H9 (cell line): ENCODE results near the gene TTLL12. TPM values are rescaled to one million over a fixed set of nuclear protein-coding genes. Genes with fewer than 3 reads are reported as not detected.
A peak's percentile ranks its signal among the peaks of the same experiment; 100 is the strongest.

ENCODE experiments used
- DNase-seq: peaks from one replicate; pipeline ENCODE4 v3.0.0-alpha.2; 2017
- H2AFZ ChIP-seq: one replicate; pipeline ENCODE4 v1.6.1; 2013; ENCODE audit warnings: mild to moderate bottlenecking, low read length, control low read depth, moderate library complexity
- H2AK5ac ChIP-seq: 2 replicates; pipeline ENCODE4 v1.6.1; 2013; ENCODE audit warnings: low read length, control low read depth, mixed read lengths; ENCODE audit not compliant: insufficient read length
- H2BK120ac ChIP-seq: one replicate; pipeline ENCODE4 v1.6.1; 2013; ENCODE audit warnings: low read depth, mild to moderate bottlenecking, low read length, control low read depth, inconsistent platforms; ENCODE audit not compliant: poor library complexity, severe bottlenecking
- H2BK12ac ChIP-seq: 2 replicates; pipeline ENCODE4 v1.6.1; 2013; ENCODE audit warnings: low read length, control low read depth, mixed read lengths, low read depth; ENCODE audit not compliant: insufficient read length
- H2BK15ac ChIP-seq: 2 replicates; pipeline ENCODE4 v1.6.1; 2013; ENCODE audit warnings: low read depth, low read length, control low read depth
- H2BK20ac ChIP-seq: one replicate; pipeline ENCODE4 v1.6.1; 2013; ENCODE audit warnings: low read depth, mild to moderate bottlenecking, low read length, control low read depth, inconsistent platforms; ENCODE audit not compliant: poor library complexity, severe bottlenecking
- H2BK5ac ChIP-seq: 2 replicates; pipeline ENCODE4 v1.6.1; 2013; ENCODE audit warnings: low read length, control low read depth, mixed read lengths; ENCODE audit not compliant: insufficient read length
- H3K14ac ChIP-seq: 2 replicates; pipeline ENCODE4 v1.6.1; 2013; ENCODE audit warnings: low read length, control low read depth; ENCODE audit not compliant: insufficient read depth
- H3K18ac ChIP-seq: 2 replicates; pipeline ENCODE4 v1.6.1; 2013; ENCODE audit warnings: low read depth, mild to moderate bottlenecking, mixed read lengths, low read length, control low read depth; ENCODE audit not compliant: insufficient read length
- H3K23ac ChIP-seq: 2 replicates; pipeline ENCODE4 v1.6.1; 2013; ENCODE audit warnings: low read length, control low read depth, mixed read lengths, low read depth; ENCODE audit not compliant: insufficient read length
- H3K23me2 ChIP-seq: 2 replicates; pipeline ENCODE4 v1.6.1; 2013; ENCODE audit warnings: low read depth, mild to moderate bottlenecking, mixed read lengths, low read length, control low read depth; ENCODE audit not compliant: insufficient read length, poor library complexity, severe bottlenecking
- H3K27ac ChIP-seq: 2 replicates; pipeline ENCODE4 v1.5.1; 2013; ENCODE audit warnings: low read length, control low read depth, mixed read lengths, low read depth; ENCODE audit not compliant: insufficient read length
- H3K27me3 ChIP-seq: 2 replicates; pipeline ENCODE4 v1.6.1; 2013; ENCODE audit warnings: low read length, control low read depth, inconsistent platforms; ENCODE audit not compliant: insufficient read depth
- H3K4ac ChIP-seq: 2 replicates; pipeline ENCODE4 v1.6.1; 2013; ENCODE audit warnings: low read depth, mild to moderate bottlenecking, control low read depth, inconsistent platforms, low read length, moderate library complexity
- H3K4me1 ChIP-seq: 2 replicates; pipeline ENCODE4 v1.6.1; 2013; ENCODE audit warnings: low read length, control low read depth, inconsistent platforms; ENCODE audit not compliant: insufficient read depth
- H3K4me2 ChIP-seq: 2 replicates; pipeline ENCODE4 v1.6.1; 2013; ENCODE audit warnings: low read length, control low read depth, mixed read lengths; ENCODE audit not compliant: insufficient read length, insufficient read depth
- H3K56ac ChIP-seq: 2 replicates; pipeline ENCODE4 v1.6.1; 2013; ENCODE audit warnings: low read depth, mild to moderate bottlenecking, mixed read lengths, low read length, control low read depth; ENCODE audit not compliant: insufficient read length
- H3K79me1 ChIP-seq: 2 replicates; pipeline ENCODE4 v1.6.1; 2013; ENCODE audit warnings: low read depth, mild to moderate bottlenecking, moderate library complexity, low read length, control low read depth, inconsistent platforms; ENCODE audit not compliant: insufficient read depth, poor library complexity, severe bottlenecking
- H3K79me2 ChIP-seq: 2 replicates; pipeline ENCODE4 v1.6.1; 2013; ENCODE audit warnings: low read length, control low read depth, inconsistent platforms; ENCODE audit not compliant: insufficient read depth
- H3K9ac ChIP-seq: 2 replicates; pipeline ENCODE4 v1.6.1; 2013; ENCODE audit warnings: low read length, control low read depth, mixed read lengths; ENCODE audit not compliant: insufficient read length; ENCODE audit errors: extremely low read depth
- H3K9me3 ChIP-seq: one replicate; pipeline ENCODE4 v1.6.1; 2013; ENCODE audit warnings: low read depth, low read length, inconsistent platforms; ENCODE audit not compliant: control insufficient read depth
- H3T11ph ChIP-seq: one replicate; pipeline ENCODE4 v1.6.1; 2013; ENCODE audit warnings: mild to moderate bottlenecking, low read length, control low read depth, inconsistent platforms
- H4K20me1 ChIP-seq: one replicate; pipeline ENCODE4 v1.6.1; 2013; ENCODE audit not compliant: control insufficient read depth, insufficient read length, insufficient read depth
- H4K5ac ChIP-seq: 2 replicates; pipeline ENCODE4 v1.6.1; 2013; ENCODE audit warnings: low read depth, mild to moderate bottlenecking, mixed read lengths, low read length, control low read depth; ENCODE audit not compliant: insufficient read length
- H4K8ac ChIP-seq: replicated peaks from 2 replicates; pipeline ENCODE4 v1.6.1; 2013; ENCODE audit warnings: low read length, control low read depth, mixed read lengths, low read depth; ENCODE audit not compliant: insufficient read length
- H4K91ac ChIP-seq: 2 replicates; pipeline ENCODE4 v1.6.1; 2013; ENCODE audit warnings: low read depth, mild to moderate bottlenecking, moderate library complexity, mixed read lengths, low read length, control low read depth; ENCODE audit not compliant: insufficient read length
- H3K27ac Mint-ChIP-seq, 3 experiments: 2 replicates in 2 of 3; 3 replicates in 1 of 3; pipeline ENCODE4 v1.8.0; 2020 to 2021; ENCODE audit warnings: mixed read lengths in 3 of 3, mild to moderate bottlenecking in 1 of 3, moderate library complexity in 1 of 3
- H3K27me3 Mint-ChIP-seq: 2 replicates; pipeline ENCODE4 v1.8.0; 2021; ENCODE audit warnings: low read depth, mild to moderate bottlenecking, moderate library complexity, mixed read lengths
- H3K36me3 Mint-ChIP-seq, 3 experiments: 2 replicates in 2 of 3; 3 replicates in 1 of 3; pipeline ENCODE4 v1.8.0; 2020 to 2021; ENCODE audit warnings: low read depth in 3 of 3, mixed read lengths in 3 of 3; ENCODE audit not compliant: insufficient read depth in 1 of 3
- H3K4me1 Mint-ChIP-seq, 2 experiments: 2 replicates each; pipeline ENCODE4 v1.8.0; 2020; ENCODE audit warnings: mixed read lengths in 2 of 2
- H3K4me3 Mint-ChIP-seq, 2 experiments: 2 replicates in 1 of 2; 3 replicates in 1 of 2; pipeline ENCODE4 v1.8.0; 2020 to 2021; ENCODE audit warnings: mild to moderate bottlenecking in 2 of 2, mixed read lengths in 2 of 2, moderate library complexity in 1 of 2
- H3K9me3 Mint-ChIP-seq, 2 experiments: 2 replicates in 1 of 2; 3 replicates in 1 of 2; pipeline ENCODE4 v1.8.0; 2020; ENCODE audit warnings: mild to moderate bottlenecking in 2 of 2, mixed read lengths in 2 of 2, moderate library complexity in 1 of 2
- WGBS: extraction: QIAGEN DNeasy Blood & Tissue Kit; methylation state at CpG from one replicate; pipeline ENCODE4 v1.1.7; 2013; ENCODE audit warnings: missing lambda C conversion rate, low lambda C conversion rate, mixed read lengths; ENCODE audit not compliant: insufficient read length; ENCODE audit errors: extremely low coverage; 5-methylcytosine and 5-hydroxymethylcytosine counted together
- total RNA-seq: library from RNA; stranded (reverse); gene quantifications from 2 replicates; pipeline ENCODE4 v1.2.1, GENCODE V29; 2021
- TF ChIP-seq, protein P1 (sequence below): fragments of 200-600 bp; sonication (generic); conservative IDR thresholded peaks from 3 replicates; pipeline ENCODE4 v1.8.0; 2021; ENCODE audit warnings: antibody characterized with exemption, mild to moderate bottlenecking

Gene TTLL12
- total RNA-seq, 1 experiment from 2014 or later = 89.6 TPM

GRCh38 chr22:43197271-43197941, 10.5 kb upstream of the TTLL12 start:
- TF ChIP-seq, protein P1, sequence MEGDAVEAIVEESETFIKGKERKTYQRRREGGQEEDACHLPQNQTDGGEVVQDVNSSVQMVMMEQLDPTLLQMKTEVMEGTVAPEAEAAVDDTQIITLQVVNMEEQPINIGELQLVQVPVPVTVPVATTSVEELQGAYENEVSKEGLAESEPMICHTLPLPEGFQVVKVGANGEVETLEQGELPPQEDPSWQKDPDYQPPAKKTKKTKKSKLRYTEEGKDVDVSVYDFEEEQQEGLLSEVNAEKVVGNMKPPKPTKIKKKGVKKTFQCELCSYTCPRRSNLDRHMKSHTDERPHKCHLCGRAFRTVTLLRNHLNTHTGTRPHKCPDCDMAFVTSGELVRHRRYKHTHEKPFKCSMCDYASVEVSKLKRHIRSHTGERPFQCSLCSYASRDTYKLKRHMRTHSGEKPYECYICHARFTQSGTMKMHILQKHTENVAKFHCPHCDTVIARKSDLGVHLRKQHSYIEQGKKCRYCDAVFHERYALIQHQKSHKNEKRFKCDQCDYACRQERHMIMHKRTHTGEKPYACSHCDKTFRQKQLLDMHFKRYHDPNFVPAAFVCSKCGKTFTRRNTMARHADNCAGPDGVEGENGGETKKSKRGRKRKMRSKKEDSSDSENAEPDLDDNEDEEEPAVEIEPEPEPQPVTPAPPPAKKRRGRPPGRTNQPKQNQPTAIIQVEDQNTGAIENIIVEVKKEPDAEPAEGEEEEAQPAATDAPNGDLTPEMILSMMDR = no peak
- Histone ChIP-seq H3K14ac (no peak overlapping the region), H2BK5ac (no peak overlapping the region), H4K20me1 (no peaks in the 10 kb centered on the region), H2AK5ac (no peak overlapping the region), H3K23me2 (no peaks in the 10 kb centered on the region), H3K4me2 (no peak overlapping the region), H3K27ac (no peak overlapping the region), H4K5ac (no peak overlapping the region), H3K9me3 (no peaks in the 10 kb centered on the region), H2BK15ac (no peak overlapping the region), H3T11ph (no peak overlapping the region), H2BK20ac (no peak overlapping the region), H3K4me1 (no peaks in the 10 kb centered on the region), H3K23ac (no peak overlapping the region), H3K56ac (no peak overlapping the region), H3K4ac (no peak overlapping the region), H4K91ac (no peak overlapping the region), H4K8ac (no peak overlapping the region), H3K27me3 (no peaks in the 10 kb centered on the region), H3K9ac (no peak overlapping the region), H2BK120ac (no peak overlapping the region), H2BK12ac (no peak overlapping the region), H3K79me1 (no peaks in the 10 kb centered on the region), H3K79me2 (no peaks in the 10 kb centered on the region), H2AFZ (no peak overlapping the region), H3K18ac (no peak overlapping the region)
- no peaks in the 10 kb centered on the region for H3K36me3 Mint-ChIP-seq
- no CpG with 5 or more reads among the region's 22 CpGs for WGBS
- DNase-seq = no peak
- H3K9me3 Mint-ChIP-seq = no peaks in the 10 kb centered on the region
- H3K27me3 Mint-ChIP-seq = peaks cover 4% of the 10 kb centered on the region
- no peak overlapping the region for H3K4me3 Mint-ChIP-seq
- H3K27ac Mint-ChIP-seq = peak overlapping the region in 1 of 3 experiments; percentile 63; a peak in 1 of 7 replicates
- peaks cover 4 to 8% of the 10 kb centered on the region in 2 experiments; a peak in 2 of 4 replicates for H3K4me1 Mint-ChIP-seq
